NCI-H345 treated with DMSO at 0.1 percent for 48 hours (cell line): ENCODE data around the gene SH3D19.
"Not testable (repeated sequence)": the region's sequence is repeated elsewhere in the genome, so short reads cannot be mapped to it uniquely, and the experiment has no call there.

ENCODE experiments used
- DNase-seq: peaks from one replicate; lab custom pipeline; 2025; ENCODE audit not compliant: unreplicated experiment; lab: John Stamatoyannopoulos, UW

Gene SH3D19

DNA sequence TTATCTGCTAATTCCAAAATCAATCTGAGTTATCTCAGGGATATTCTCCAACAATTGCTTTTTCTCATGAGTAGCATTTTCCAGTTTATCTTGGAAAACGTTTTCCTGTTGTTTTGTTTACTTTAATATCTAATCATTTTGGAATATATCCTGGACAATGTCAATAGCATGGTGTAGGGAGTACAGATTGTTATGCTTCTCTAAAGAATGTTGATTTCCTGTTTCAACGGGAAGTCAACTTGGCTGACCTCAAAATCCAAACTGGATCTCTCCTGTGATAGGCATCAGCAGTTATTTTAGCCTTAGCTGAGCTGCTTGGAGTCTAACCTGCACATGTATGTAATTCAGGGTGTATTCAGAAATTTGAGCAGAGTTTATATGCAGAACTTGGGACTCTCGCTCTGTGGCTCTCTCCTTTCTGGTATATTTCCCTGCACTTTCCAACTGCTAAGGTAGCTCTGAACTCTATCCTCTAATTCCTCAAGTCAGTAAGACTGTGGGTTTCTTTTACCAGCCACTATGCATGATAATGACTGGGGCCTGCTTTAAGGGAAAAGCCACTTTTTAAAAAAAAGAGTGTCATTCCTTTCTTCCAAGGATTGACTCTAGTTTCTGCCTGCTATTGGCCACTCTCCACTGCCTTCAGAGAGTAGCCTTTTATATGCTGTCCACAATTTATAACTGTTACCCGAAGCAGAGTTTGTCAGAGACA, 40.7 kb downstream of the SH3D19 start:
- no peak for DNase-seq

DNA sequence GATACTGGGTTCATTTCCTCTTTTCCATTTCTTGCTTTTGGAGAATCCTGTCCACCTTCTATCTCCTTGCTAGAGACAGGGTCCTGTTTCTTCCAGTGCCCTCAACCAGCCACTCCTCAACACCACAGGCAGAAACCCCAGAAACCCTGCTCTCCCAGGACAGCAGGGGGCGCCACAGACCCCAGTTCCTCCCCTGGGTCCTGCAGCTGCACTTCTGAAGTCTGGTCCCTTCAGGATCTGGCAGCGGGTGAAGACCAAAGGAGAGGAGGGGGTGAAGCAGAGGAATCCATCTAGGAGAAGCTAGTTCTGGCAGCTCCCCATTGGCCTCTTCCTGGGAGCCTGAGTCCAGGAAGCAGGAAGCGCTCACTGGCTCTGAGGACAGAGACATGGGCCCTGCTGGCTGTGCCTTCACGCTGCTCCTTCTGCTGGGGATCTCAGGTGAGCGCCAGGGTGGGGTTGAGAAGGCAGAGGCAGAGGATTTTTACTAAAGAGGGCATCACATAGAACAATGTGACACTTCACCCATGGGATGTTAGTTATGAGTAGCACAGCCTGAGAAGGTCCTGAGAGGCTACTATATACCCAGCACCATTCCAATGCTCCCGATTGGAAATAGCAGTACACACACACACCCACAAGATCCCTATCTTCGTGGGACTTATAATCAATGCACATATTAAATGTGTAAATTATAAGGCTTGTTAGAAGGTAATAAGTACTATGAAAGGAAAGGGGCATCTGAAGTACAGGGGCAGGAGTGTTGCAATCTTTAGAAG, 48.4 kb downstream of the SH3D19 start, which contains the start of gene PRSS48:
Gene PRSS48 (plus strand): TSS at position 375 of the 776 bp plus-strand sequence. CDS start 12 bp downstream, at position 387.
- no peak for DNase-seq

DNA sequence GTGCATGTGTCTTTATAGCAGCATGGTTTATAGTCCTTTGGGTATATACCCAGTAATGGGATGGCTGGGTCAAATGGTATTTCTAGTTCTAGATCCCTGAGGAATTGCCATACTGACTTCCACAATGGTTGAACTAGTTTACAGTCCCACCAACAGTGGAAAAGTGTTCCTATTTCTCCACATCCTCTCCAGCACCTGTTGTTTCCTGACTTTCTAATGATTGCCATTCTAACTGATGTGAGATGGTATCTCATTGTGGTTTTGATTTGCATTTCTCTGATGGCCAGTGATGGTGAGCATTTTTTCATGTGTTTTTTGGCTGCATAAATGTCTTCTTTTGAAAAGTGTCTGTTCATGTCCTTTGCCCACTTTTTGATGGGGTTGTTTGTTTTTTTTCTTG, 56.5 kb downstream of the SH3D19 start:
- not testable (repeated sequence) for DNase-seq

DNA sequence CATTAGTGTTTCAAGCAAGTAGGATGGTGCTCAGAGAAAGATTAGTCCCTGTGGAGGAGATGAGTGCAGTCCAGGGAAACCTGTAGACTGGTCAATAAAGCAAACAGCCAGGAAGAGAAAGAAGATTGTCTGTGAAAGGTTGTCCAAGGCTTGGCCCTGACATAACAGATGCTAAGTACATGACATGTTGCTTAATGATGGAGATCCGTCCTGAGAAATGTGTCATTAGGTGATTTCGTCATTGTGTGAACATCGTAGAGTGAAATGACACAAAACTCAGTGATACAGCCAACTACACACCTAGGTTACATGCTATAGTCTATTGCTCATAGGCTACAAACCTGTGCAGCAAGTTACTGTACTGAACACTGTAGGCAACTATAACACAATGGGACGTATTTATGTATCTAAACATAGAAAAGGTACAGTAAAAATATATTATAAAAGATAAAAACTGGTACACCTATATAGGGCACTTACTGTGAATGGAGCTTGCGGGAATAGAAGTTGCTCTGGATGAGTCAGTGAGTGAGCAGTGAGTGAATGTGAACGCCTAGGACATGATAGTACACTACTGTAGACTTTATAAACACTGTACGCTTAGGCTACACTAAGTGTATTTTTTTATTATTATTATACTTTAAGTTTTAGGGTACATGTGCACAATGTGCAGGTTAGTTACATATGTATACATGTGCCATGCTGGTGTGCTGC, 57.4 kb downstream of the SH3D19 start:
- no peak for DNase-seq

DNA sequence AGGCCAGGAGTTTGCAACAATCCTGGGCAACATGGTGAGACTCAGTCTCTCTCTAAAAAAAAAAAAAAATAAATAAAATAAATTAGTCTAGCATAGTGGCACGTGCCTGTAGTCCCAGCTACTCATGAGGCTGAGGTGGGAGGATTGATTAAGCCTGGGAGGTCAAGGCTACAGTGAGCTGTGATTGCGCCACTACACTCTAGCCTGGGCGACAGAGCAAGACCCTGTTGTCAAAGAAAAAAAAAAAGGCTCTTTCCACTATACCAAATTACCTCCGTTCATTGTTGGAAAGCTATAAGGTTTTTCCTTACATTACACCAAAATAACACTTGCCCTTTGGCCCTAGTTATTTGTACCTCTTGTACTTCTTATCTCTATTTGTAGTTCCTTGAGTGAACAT, 58.3 kb downstream of the SH3D19 start:
- DNase-seq = no peak

DNA sequence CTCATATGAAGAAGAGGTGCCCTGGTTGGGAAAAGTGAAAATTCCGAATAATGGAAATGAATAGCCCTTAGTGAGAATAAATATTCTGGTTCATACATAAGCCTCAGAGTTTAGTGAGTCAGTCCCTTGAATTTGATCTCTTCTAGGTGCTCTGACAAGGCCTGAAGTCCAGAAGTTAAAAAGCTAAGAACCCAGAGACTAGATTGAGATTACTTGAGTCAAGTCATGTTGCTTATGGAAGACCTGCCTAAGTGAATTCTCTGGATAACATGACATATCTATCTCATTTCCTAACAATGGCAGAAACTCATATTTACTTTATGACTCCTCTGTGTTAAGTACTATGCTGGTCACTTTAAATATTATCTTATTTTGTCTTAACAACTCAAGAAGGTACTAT, 58.9 kb downstream of the SH3D19 start:
- no peak for DNase-seq

DNA sequence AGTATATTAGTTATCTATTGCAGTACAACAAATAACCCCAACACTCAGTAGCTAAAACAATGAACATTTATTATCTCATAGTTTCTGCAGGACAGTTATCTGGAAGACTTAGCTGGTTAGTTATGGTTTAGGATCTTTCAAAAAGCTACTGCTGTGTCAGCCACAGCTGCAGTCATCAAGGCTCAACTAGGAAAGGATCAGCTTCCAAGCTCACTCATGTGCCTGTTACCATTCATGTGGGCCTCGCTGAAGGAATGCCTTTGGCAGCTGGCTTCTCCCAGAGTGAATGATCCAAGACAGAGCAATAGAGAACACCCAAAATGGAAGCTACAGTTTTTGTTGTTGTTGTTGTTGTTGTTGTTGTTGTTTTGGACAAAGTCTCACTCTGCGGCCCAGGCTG, 62.0 kb downstream of the SH3D19 start:
- DNase-seq = no peak

DNA sequence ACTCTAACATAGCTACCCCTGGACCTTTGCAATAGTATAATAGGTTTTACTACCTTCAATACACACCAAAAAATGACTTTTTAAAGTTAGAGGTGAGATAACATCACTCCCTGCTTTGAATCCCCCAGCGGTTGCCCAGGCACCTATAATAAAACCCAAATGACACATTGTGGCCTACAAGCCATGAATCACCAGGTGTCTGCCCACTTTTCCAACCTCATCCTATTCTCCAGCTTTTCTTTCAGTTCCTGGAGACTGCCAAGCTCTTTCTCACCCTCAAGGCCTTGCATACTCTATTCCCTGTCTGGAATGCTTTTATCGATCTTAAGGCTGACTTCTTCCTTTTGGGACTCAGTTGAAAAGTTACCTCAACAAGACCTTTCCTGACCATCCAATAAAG, 64.9 kb downstream of the SH3D19 start:
- DNase-seq = no peak

DNA sequence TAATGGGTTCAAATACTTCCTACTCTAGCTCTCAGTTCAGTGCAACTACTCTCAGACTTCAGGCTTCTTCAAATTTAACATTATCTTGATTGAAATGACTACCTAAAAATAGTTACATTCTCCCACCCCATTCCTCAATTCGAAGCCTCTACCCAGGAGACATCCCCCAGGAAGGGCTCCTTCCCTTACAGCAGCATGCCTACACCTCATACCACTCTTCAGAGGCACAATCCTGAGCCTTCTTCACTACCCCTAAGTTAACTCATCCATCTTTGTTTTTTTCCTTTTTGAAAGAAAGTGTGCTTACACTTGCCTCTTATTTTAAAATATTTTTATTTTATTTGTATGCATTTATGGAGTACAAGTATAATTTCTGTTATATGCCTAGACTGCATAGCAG, 65.7 kb downstream of the SH3D19 start:
- DNase-seq = no peak

DNA sequence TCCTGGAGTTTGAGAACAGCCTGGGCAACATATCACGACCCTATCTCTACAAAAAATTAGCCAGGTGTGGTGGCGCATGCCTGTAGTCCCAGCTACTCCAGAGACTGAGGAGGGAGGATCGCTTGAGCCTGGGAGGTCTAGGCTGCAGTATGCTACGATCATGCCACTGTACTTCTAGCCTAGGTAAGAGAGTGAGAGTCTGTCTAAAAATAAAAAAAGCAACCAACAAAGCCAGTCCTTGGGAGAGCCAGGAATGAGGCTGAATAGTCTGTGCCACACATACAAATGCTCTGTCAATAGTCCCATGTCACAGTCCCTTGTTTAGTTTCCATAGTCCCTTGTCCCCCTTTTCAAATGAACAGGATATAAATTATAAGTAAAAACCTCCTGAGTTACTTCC, 67.7 kb downstream of the SH3D19 start:
- no peak for DNase-seq

DNA sequence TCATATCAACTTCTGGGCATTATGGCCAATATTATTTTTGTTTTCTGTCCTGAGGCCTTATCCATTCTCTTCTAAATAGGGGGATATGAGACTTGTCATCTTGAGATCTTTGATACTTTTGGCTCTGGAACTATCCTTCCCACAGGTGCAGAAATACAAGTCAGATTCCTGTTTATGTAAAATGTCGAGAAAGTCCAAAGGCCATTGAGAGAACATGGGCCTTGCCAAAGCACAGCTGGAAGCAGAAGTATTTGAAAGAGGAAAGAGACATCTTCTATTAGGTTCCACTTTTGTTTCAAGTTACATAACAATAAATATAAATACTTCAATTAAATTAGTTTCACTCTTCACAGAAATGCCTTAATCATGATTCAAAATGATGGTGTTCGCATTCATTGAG, 69.3 kb downstream of the SH3D19 start:
- no peak for DNase-seq

DNA sequence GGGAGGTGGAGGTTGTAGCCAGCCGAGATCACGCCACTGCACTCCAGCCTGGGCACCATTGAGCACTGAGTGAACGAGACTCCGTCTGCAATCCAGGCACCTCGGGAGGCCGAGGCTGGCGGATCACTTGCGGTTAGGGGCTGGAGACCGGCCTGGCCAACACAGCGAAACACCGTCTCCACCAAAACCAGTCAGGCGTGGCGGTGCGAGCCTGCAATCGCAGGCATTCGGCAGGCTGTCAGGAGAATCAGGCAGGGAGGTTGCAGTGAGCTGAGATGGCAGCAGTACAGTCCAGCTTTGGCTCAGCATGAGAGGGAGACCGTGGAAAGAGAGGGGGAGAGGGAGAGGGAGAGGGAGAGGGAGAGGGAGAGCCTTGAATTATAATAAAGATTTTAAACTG, 69.7 kb downstream of the SH3D19 start:
- not testable (repeated sequence) for DNase-seq

DNA sequence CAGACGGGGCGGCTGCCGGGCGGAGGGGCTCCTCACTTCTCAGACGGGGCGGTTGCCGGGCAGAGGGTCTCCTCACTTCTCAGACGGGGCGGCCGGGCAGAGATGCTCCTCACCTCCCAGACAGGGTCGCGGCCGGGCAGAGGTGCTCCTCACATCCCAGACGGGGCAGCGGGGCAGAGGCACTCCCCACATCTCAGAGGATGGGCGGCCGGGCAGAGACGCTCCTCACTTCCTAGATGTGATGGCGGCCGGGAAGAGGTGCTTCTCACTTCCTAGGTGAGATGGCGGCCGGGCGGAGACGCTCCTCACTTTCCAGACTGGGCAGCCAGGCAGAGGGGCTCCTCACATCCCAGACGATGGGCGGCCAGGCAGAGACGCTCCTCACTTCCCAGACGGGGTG, 70.2 kb downstream of the SH3D19 start:
- not testable (repeated sequence) for DNase-seq

DNA sequence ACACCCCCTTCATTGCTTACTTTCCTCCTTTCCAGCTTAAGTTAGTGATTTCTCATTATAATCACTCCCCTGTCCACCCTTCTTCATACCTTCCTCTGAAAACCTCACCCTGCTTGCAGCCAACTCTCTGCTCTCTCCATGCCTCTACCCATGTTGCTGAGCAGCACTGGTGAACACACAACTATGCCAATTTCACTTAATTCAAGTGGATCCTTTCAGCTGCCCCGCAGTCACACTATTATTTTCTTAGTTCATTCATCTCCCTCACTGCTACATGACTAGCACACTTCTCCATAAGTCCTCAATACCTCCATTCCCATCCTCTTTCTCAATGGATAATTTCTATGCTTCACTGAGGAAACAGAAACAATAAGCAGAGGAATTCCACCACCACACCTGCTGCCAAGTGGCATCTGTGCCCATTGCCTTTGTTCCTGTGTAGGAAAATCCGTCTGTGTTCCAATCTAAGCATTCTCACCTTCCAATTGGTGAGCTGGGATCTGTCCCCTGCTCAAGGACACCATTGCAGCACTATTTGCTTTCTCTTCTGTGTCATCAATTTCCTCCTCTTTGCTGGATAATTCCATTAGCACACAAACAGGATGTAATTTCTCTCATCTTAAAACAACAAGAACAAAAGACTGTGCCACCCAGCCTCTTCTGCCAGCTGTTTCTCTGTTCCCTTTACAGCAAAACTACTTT, 73.7 kb downstream of the SH3D19 start:
- DNase-seq = no peak

DNA sequence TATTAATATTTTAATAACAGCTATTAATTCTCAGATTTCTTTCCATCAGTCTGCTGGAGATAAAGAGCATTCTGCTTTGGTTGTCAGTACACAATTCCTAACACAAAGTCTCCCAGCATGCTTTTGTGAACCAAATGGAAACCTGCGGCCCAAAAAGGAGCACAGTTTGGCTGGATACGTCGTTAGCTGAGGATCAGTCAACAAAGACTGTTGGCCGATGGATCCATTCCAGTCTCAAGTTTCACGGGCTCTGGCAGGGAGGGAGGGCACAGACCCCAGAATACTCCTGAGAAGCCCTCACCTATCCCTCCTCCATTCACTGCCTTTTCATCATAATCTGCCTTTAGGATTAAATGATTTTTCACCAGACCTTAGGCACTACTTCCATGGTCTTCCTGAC, 74.7 kb downstream of the SH3D19 start:
- no peak for DNase-seq

DNA sequence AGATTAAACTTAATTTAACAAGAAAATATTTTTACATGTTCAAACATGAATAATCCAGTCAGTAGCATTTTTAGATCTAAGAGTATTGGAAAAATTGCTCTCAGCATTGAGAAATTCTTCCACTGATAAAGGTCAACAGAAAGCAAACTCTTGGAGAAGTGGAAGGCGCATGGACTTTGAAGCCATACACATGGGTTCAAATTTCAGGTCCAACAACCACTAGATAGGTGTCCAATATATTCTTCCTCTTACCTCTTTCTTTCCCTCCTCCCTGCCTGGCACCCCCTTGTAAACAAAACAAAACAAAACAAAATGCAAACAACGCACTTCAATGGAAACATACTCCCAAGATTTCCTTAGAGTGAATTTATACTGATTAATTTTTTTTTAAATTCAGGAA, 76.9 kb downstream of the SH3D19 start:
- no peak for DNase-seq

DNA sequence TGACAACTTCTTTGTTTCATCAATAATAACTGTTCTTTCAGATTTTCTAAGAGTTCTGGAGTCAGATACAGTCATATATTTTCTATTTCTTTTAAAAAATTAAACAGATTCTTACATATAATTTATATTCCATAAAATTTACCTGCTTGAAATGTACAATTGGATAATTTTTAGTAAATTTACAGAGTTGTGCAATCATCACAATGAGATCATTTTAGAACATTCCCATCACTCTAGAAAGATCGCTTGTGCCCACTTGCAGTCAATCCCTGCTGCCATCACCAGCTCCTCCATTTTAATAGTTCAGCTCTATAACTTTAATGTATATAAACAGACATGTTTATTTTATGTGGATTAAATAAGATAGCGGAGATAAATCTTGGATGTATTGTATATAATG, 78.0 kb downstream of the SH3D19 start:
- DNase-seq = no peak

DNA sequence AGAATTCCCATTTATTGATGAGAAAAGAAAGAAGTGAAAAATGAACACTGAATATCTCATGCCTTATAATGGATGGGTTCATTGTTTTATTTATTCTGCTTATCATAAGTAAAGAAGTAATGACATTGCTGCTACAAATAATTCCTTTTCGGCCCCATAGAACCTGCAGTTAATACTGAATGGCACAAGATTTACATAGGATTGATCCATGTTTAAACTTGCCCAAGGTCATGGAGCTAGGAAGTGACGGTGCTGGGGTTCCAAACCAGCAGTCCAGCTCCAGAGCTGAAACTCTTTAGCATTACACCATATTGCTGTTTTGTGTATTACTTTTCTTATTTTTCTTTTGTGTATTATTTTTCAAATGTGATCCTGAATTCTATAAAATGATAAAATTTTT, 78.7 kb downstream of the SH3D19 start:
- no peak for DNase-seq

DNA sequence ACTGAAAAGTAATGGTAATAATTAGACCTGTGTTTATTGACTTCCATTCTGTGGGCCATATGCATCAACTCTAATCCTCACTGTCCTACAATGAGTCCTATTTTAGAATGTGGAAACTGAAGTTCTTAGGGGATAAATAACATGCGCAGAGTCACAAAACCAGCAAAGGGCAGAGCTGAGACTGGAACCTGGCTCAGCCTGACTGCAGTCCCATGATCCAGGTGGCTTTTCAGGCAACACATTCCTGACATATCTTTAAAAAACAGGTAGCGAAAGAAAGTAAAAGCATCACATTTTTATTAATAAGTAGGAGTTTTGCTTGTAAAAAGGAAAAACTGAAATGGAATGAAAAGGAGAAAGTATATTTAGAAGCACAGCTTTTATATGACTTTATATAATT, 83.1 kb downstream of the SH3D19 start:
- DNase-seq = no peak

DNA sequence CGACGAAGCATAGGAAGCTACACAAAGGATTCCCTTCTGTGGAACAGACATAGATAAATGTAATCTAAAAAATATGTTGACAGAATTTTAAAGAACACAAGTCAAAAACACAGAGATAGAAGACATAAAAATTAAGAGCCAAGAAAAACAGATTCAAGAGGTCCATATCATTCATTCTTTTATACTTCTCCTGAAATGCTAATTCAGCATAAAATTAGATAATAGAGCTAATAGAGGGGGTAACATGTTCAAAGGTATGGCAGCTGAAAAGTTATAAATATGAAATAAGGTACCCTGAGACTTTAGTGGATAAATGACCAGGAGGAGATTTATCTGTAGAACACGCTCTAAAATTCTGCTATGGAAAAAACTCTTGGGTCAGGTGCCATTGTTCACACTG, 85.8 kb downstream of the SH3D19 start:
- no peak for DNase-seq

DNA sequence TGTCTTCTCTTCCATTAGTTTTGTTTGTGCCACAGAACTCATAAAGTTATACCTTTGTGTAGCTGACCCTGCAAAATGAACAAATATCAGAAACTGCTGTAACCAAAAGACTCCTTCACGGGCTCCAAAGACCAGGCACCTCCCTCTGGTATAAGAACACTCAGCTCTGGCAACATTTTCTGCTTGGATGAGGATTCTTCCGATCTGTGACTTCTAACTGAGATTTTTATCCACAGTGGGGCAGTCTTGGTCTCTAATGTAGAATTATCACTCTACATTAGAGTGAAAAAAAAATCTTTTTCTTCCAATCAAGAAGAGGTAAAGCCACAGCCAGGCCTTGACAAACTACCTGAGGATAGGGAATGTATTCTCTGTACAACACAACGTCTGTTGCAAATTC, 86.9 kb downstream of the SH3D19 start:
- DNase-seq = no peak
